Gastrocnemius medialis (tissue), 4 donors: ENCODE measurements around the gene SPTLC3. TPM values are rescaled to one million over a fixed set of nuclear protein-coding genes. Genes with fewer than 3 reads are reported as not detected.

ENCODE experiments used
- ATAC-seq, 2 donors: fragments of 150-250 bp; one replicate each; pipeline ENCODE4 v1.9.1; 2016
- DNase-seq, 2 donors: peaks; one replicate each; pipeline ENCODE4 v3.0.0-alpha.2; 2019
- H3K27ac ChIP-seq, 4 donors: fragments of 200-600 bp; sonication (generic); 1 replicate in 1 of 4; 2 replicates in 3 of 4; pipeline ENCODE4 v1.5.1; 2016 to 2018; ENCODE audit warnings: mild to moderate bottlenecking in 2 of 4, moderate library complexity in 1 of 4
- H3K27me3 ChIP-seq, 3 donors: fragments of 200-600 bp; sonication (generic) in 2 of 3; 1 replicate in 1 of 3; 2 replicates in 2 of 3; pipeline versions ENCODE4 v1.5.1 to v1.6.0; 2016 to 2019; ENCODE audit warnings: mild to moderate bottlenecking in 1 of 3, moderate library complexity in 1 of 3
- H3K36me3 ChIP-seq, 2 donors: fragments of 200-600 bp; sonication (generic) in 1 of 2; one replicate each; pipeline ENCODE4 v1.5.1; 2017 to 2018
- H3K4me1 ChIP-seq, 2 donors: fragments of 200-600 bp; sonication (generic) in 1 of 2; one replicate each; pipeline ENCODE4 v1.5.1; 2016 to 2017; ENCODE audit warnings: mild to moderate bottlenecking in 2 of 2
- H3K4me3 ChIP-seq, 4 donors: fragments of 200-600 bp; sonication (generic) in 3 of 4; 1 replicate in 1 of 4; 2 replicates in 3 of 4; pipeline ENCODE4 v1.5.1; 2016 to 2019; ENCODE audit warnings: mild to moderate bottlenecking in 2 of 4
- H3K9me3 ChIP-seq, 3 donors: fragments of 200-600 bp; sonication (generic) in 2 of 3; 1 replicate in 1 of 3; 2 replicates in 2 of 3; pipeline ENCODE4 v1.5.1; 2016 to 2019
- POLR2A ChIP-seq, 2 donors: fragments of 450-650 bp; IDR thresholded peaks; one replicate each; pipeline ENCODE4 v1.6.1; 2017; ENCODE audit warnings: antibody characterized with exemption in 2 of 2, mild to moderate bottlenecking in 2 of 2, moderate library complexity in 2 of 2
- in situ Hi-C, 4 donors: fragments of 200-750 bp; cut with MboI; loops; one replicate each; pipeline versions ENCODE4 v1.15.0 to v1.8.0; 2017; ENCODE audit warnings: low sequenced_read_pairs in 4 of 4
- intact Hi-C: fragments of 100-400 bp; cut with DNase I; formaldehyde crosslinking; loops from one replicate; pipeline ENCODE4 v1.15.1; 2023; ENCODE audit warnings: low total_unique reads
- total RNA-seq, 4 donors: library from RNA; depleted of rRNA; stranded (reverse); fragments of >200 nt; gene quantifications; one replicate each; pipeline versions ENCODE4 v1.1.0 to v1.2.3, GENCODE V29; 2016
- TF ChIP-seq, protein P1 (sequence below), 5 experiments: fragments of 450-650 bp in 3 of 5; fragments of 200-600 bp in 2 of 5; sonication (generic) in 2 of 5; IDR thresholded peaks in 4 of 5; conservative IDR thresholded peaks in 1 of 5; 1 replicate in 4 of 5; 2 replicates in 1 of 5; pipeline ENCODE4 v1.5.1; 2016 to 2019; ENCODE audit warnings: antibody characterized with exemption in 5 of 5, mild to moderate bottlenecking in 3 of 5, moderate library complexity in 3 of 5

Gene SPTLC3
- total RNA-seq, 4 donors from 2014 or later: 0.46 to 2.4 (median 1.2) TPM

DNA sequence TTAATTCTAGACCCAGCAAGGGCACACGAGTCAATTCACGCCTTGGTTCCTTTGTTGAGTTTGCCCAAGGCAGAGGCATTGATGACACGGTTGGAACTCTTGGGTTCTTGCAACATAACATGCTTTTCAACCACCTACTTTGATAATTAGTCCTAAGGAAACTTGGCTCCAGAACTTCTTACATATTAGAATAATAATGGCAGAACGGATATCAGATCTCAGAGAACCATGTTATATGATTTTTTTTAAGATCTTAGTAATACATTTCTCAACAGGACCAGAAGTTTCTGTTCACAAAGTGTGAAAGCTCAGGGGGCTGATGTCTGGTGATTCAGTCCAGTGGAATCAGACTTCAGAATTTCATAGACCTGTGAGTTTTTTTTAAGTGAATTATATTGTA is 19.2 kb downstream of the SPTLC3 start:
- intact Hi-C loops (no loop called here), in situ Hi-C loops (no loop called here)
- Histone ChIP-seq H3K4me3 (no peak overlapping the region), H3K27ac (no peak overlapping the region), H3K4me1 (no peaks in the 10 kb centered on the region), H3K9me3 (no peaks in the 10 kb centered on the region), H3K27me3 (no peaks in the 10 kb centered on the region), H3K36me3 (no peaks in the 10 kb centered on the region)
- ATAC-seq (no peak), DNase-seq (no peak)
- TF ChIP-seq POLR2A (IDR thresholded peaks at IDR 0.05): no peak
- TF ChIP-seq, protein P1, sequence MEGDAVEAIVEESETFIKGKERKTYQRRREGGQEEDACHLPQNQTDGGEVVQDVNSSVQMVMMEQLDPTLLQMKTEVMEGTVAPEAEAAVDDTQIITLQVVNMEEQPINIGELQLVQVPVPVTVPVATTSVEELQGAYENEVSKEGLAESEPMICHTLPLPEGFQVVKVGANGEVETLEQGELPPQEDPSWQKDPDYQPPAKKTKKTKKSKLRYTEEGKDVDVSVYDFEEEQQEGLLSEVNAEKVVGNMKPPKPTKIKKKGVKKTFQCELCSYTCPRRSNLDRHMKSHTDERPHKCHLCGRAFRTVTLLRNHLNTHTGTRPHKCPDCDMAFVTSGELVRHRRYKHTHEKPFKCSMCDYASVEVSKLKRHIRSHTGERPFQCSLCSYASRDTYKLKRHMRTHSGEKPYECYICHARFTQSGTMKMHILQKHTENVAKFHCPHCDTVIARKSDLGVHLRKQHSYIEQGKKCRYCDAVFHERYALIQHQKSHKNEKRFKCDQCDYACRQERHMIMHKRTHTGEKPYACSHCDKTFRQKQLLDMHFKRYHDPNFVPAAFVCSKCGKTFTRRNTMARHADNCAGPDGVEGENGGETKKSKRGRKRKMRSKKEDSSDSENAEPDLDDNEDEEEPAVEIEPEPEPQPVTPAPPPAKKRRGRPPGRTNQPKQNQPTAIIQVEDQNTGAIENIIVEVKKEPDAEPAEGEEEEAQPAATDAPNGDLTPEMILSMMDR (IDR thresholded peaks at IDR 0.05 in 4 of 5, conservative IDR thresholded peaks at IDR 0.05 in 1 of 5): no peak

DNA sequence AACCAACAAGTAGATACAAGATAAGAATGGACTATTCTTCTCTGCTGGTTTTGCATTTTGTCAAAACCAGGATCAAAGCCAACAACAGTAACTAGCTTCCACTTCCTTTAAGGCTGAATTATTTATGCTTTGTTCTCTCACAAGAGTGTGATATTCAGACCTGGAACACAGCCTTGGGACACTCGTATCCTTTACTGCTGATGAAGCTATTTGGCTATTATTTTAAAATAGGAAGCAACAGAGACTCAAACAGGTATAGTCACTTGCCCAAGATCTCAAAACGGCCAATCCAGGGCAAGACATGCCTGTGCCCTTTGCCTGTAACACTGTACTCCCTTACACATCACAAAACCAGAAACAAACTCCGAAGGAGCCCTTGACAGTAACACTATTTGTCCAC is 19.9 kb downstream of the SPTLC3 start:
- intact Hi-C loops: no loop called here
- Histone ChIP-seq H3K36me3 (no peaks in the 10 kb centered on the region), H3K4me3 (no peak overlapping the region), H3K27me3 (no peaks in the 10 kb centered on the region), H3K9me3 (no peaks in the 10 kb centered on the region), H3K27ac (no peak overlapping the region), H3K4me1 (no peaks in the 10 kb centered on the region)
- ATAC-seq (no peak), DNase-seq (no peak)
- in situ Hi-C loops: no loop called here
- TF ChIP-seq POLR2A (IDR thresholded peaks at IDR 0.05): no peak

DNA sequence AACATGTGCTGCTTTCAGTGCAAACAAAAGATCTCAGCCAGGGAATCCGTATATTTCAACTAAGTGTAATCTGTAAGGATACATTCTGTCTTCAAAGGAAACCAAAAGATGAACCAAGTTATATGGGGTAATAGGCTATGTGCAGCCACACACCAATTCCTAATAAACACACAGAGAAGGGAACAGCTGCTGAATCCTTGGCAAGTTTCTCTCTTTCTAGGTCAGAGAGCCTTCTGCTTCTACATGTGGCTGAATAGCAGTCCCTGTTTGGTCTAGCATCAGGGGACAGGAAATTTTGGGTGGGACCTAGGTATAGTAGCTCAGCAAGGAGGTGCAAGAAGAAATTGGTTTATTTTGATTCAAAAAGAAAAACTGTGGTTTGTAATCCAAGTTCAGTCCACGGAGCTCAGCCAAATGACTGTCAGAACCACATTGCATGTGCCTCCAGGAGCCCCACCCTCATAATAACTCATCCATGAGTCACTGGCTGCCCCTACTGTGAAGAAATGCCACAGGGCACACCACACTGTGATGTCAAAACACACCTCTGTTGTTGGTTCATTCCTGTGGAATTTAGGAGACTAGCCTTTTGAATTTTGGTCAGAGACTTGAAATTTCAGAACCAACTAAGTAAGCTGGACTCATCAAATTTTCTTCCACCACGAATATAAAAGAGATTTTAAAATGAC is 21.1 kb downstream of the SPTLC3 start:
- Histone ChIP-seq H3K4me1 (no peaks in the 10 kb centered on the region), H3K9me3 (no peaks in the 10 kb centered on the region), H3K4me3 (no peak overlapping the region), H3K36me3 (no peaks in the 10 kb centered on the region), H3K27me3 (no peaks in the 10 kb centered on the region), H3K27ac (no peak overlapping the region)
- DNase-seq (peak in 1 of 2 donors; percentile 20), ATAC-seq (peak in 1 of 2 donors; percentile 75)
- TF ChIP-seq POLR2A (IDR thresholded peaks at IDR 0.05): no peak
- TF ChIP-seq, protein P1 (IDR thresholded peaks at IDR 0.05 in 4 of 5, conservative IDR thresholded peaks at IDR 0.05 in 1 of 5): no peak
- in situ Hi-C loops: no loop called here
- intact Hi-C loops: no loop called here

DNA sequence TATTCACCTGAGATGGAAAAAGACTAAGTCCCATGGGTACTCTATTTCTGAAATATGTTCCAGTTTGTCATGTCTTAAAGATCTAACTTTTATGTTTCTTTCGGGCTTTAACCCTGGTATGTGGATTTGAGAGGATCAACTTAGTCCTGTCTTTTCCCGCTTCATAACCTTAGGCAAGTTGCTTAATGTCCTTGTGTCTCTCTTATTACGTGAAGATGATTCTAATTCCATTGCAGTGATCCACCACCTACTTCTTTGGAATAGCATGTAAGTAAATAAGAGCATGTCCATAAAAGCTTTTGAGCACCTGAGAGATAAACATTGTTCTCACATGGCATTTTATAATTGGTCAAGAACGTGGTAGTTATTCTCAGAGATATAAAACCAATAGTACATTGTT is 23.0 kb downstream of the SPTLC3 start:
- ATAC-seq (no peak), DNase-seq (no peak)
- H3K27ac ChIP-seq: no peak overlapping the region
- H3K36me3 ChIP-seq: no peaks in the 10 kb centered on the region
- H3K4me3 ChIP-seq: no peak overlapping the region
- no peak for TF ChIP-seq POLR2A (IDR thresholded peaks at IDR 0.05)
- TF ChIP-seq, protein P1 (IDR thresholded peaks at IDR 0.05 in 4 of 5, conservative IDR thresholded peaks at IDR 0.05 in 1 of 5): no peak
- H3K9me3 ChIP-seq: no peaks in the 10 kb centered on the region
- intact Hi-C loops (no loop called here), in situ Hi-C loops (no loop called here)
- no peaks in the 10 kb centered on the region for H3K27me3 ChIP-seq
- no peaks in the 10 kb centered on the region for H3K4me1 ChIP-seq

DNA sequence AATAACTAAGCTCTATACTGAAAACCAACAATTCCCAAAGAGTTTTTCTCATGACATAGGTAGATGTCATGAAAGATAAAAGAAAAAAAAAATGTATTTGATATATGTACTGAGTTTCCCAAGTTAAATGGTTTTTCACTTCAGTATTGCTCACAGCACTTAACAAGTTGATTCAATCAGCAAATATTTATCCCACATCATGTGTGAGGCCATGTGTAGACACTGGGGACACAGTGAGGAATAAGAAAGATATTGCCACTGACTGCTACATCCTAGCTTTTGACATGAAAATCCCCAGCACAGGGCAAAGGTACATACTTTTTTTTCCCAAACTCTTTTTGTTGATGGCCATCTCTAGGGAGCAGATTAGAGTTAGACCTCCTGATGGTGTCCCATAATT is 25.3 kb downstream of the SPTLC3 start:
- no peak for TF ChIP-seq POLR2A (IDR thresholded peaks at IDR 0.05)
- TF ChIP-seq, protein P1 (IDR thresholded peaks at IDR 0.05 in 4 of 5, conservative IDR thresholded peaks at IDR 0.05 in 1 of 5): no peak
- no peak for DNase-seq
- H3K4me1 ChIP-seq: no peaks in the 10 kb centered on the region
- ATAC-seq: no peak
- H3K4me3 ChIP-seq: no peak overlapping the region
- in situ Hi-C loops (no loop called here), intact Hi-C loops (no loop called here)
- H3K27ac ChIP-seq: no peak overlapping the region
- no peaks in the 10 kb centered on the region for H3K27me3 ChIP-seq
- H3K36me3 ChIP-seq: no peaks in the 10 kb centered on the region
- no peaks in the 10 kb centered on the region for H3K9me3 ChIP-seq
